Endothelial cell of umbilical vein (primary cell): Measurements from ENCODE around the gene CFAP20. TPM values are rescaled to one million over a fixed set of nuclear protein-coding genes. Genes with fewer than 3 reads are reported as not detected.
"Not testable (repeated sequence)": the region's sequence is repeated elsewhere in the genome, so short reads cannot be mapped to it uniquely, and the experiment has no call there.

ENCODE experiments used
- BruUV-seq: library from RNA; stranded (reverse); fragments of 400-500 nt; replicated peaks from 2 replicates; lab custom pipeline; 2021; lab: Mats Ljungman, UMichigan
- CTCF ChIA-PET: fragments of 300-600, 350-600 bp; sonication (Branson Sonifier 250); formaldehyde crosslinking; loops from one replicate; lab custom pipeline; 2021; ENCODE audit warnings: antibody characterized with exemption, inconsistent platforms; lab: Charles Lee
- POLR2A ChIA-PET: fragments of 300-600, 350-600 bp; sonication (Branson Sonifier 250); formaldehyde crosslinking; loops from one replicate; lab custom pipeline; 2021; ENCODE audit warnings: antibody characterized with exemption, inconsistent platforms; lab: Charles Lee
- DNase-seq: peaks from one replicate; pipeline ENCODE4 v3.0.0-alpha.2; 2011; ENCODE audit warnings: low read depth, low spot score
- FAIRE-seq: peaks from 2 replicates; lab custom pipeline; 2011; peaks lifted over from hg19 to GRCh38; lab: Jason Lieb, UNC
- H2AFZ ChIP-seq: 2 replicates; pipeline ENCODE4 v1.6.0; 2012; ENCODE audit warnings: low read depth, low read length, control low read depth, inconsistent platforms
- H3K27ac ChIP-seq: 2 replicates; pipeline ENCODE4 v1.5.1; 2011; ENCODE audit warnings: low read depth, mild to moderate bottlenecking, control low read depth, low read length, moderate library complexity; ENCODE audit not compliant: insufficient read depth
- H3K27me3 ChIP-seq, 2 experiments: 2 replicates each; pipeline versions ENCODE4 v1.6.0 to v1.6.1; 2011; ENCODE audit warnings: low read length in 2 of 2, mixed read lengths in 1 of 2; ENCODE audit not compliant: control insufficient read depth in 2 of 2, insufficient read depth in 2 of 2
- H3K36me3 ChIP-seq, 2 experiments: 2 replicates in 1 of 2; 3 replicates in 1 of 2; pipeline ENCODE4 v1.5.1; 2011; ENCODE audit warnings: low read length in 2 of 2, mild to moderate bottlenecking in 1 of 2, moderate library complexity in 1 of 2; ENCODE audit not compliant: control insufficient read depth in 2 of 2, insufficient read depth in 2 of 2; ENCODE audit errors: extremely low read depth in 1 of 2
- H3K4me1 ChIP-seq: 3 replicates; pipeline ENCODE4 v1.5.1; 2011; ENCODE audit warnings: mild to moderate bottlenecking, low read length; ENCODE audit not compliant: control insufficient read depth, insufficient read depth; ENCODE audit errors: extremely low read depth
- H3K4me2 ChIP-seq: 2 replicates; pipeline ENCODE4 v1.6.1; 2011; ENCODE audit warnings: low read length, control low read depth, mixed read lengths; ENCODE audit not compliant: insufficient read depth
- H3K4me3 ChIP-seq, 3 experiments: fragments of 200-600 bp in 1 of 3; sonication (generic), shearing (Covaris generic) in 1 of 3; replicated peaks in 1 of 3; 2 replicates each; pipeline ENCODE4 v1.5.1; 2011 to 2016; ENCODE audit warnings: control low read depth in 3 of 3, low read length in 3 of 3, mild to moderate bottlenecking in 2 of 3, inconsistent platforms in 1 of 3, low read depth in 1 of 3, moderate library complexity in 1 of 3; ENCODE audit not compliant: insufficient read depth in 1 of 3
- H3K79me2 ChIP-seq: 2 replicates; pipeline ENCODE4 v1.6.0; 2012; ENCODE audit warnings: low read length, inconsistent platforms; ENCODE audit not compliant: control insufficient read depth, insufficient read depth
- H3K9ac ChIP-seq: replicated peaks from 2 replicates; pipeline ENCODE3; 2011; ENCODE audit warnings: low read length, control low read depth; ENCODE audit not compliant: insufficient read depth; ENCODE audit errors: extremely low read depth
- H3K9me1 ChIP-seq: replicated peaks from 3 replicates; pipeline ENCODE4 v1.6.0; 2011; ENCODE audit warnings: mild to moderate bottlenecking, low read length; ENCODE audit not compliant: control insufficient read depth, insufficient read depth; ENCODE audit errors: extremely low read depth
- H3K9me3 ChIP-seq: replicated peaks from 2 replicates; pipeline ENCODE4 v1.5.1; 2012; ENCODE audit warnings: low read length, inconsistent platforms; ENCODE audit not compliant: control insufficient read depth, insufficient read depth
- H4K20me1 ChIP-seq: replicated peaks from 2 replicates; pipeline ENCODE3; 2011; ENCODE audit warnings: mild to moderate bottlenecking, low read length; ENCODE audit not compliant: control insufficient read depth, insufficient read depth; ENCODE audit errors: extremely low read depth
- GATA2 ChIP-seq: IDR thresholded peaks from 2 replicates; pipeline ENCODE4 v1.7.0; 2011; ENCODE audit warnings: low read depth, mild to moderate bottlenecking, moderate library complexity, mixed read lengths, low read length; ENCODE audit not compliant: insufficient read length, insufficient read depth
- dilution Hi-C: fragments of 300-500 bp; cut with MboI; formaldehyde crosslinking; loops from one replicate; pipeline ENCODE4 v1.15.0; 2019; ENCODE audit warnings: low sequenced_read_pairs; ENCODE audit not compliant: extremely low pct_ligation_motif_present
- intact Hi-C: fragments of 100-400 bp; cut with micrococcal nuclease; formaldehyde crosslinking; loops from one replicate; pipeline ENCODE4 v1.10.0; 2022
- polyA plus RNA-seq, 4 experiments: library from polyadenylated mRNA; depleted of rRNA in 3 of 4; stranded (reverse) in 3 of 4; unstranded in 1 of 4; fragments of >200 nt; gene quantifications; 2 replicates each; pipeline versions ENCODE4 v1.2.1 to v1.2.3, GENCODE V29; 2011 to 2012; ENCODE audit warnings: missing spikeins in 1 of 4
- small RNA-seq: library from RNA; depleted of rRNA; stranded (forward); fragments of <200 nt; gene quantifications from one replicate; pipeline ENCODE3, GENCODE V24; 2012; ENCODE audit warnings: low replicate concordance, low read depth; ENCODE audit not compliant: insufficient read depth, insufficient read length
- total RNA-seq: library from RNA; stranded (reverse); gene quantifications from 2 replicates; pipeline ENCODE4 v1.2.3, GENCODE V29; 2021

The CFAP20 gene
- total and polyA plus RNA-seq, 2 donors (not counting 3 experiments of a cell fraction or from before 2014, with no cell fraction given), result 44.7 to 70.9 TPM

- POLR2A ChIA-PET, H3K4me3 ChIP-seq, H3K9me3 ChIP-seq, H3K79me2 ChIP-seq, dilution Hi-C loops, H3K27ac ChIP-seq, CTCF ChIA-PET, H3K9me1 ChIP-seq, H3K36me3 ChIP-seq, H3K9ac ChIP-seq, DNase-seq, BruUV-seq, H2AFZ ChIP-seq, FAIRE-seq, H3K4me2 ChIP-seq, H3K27me3 ChIP-seq, H4K20me1 ChIP-seq, intact Hi-C loops, H3K4me1 ChIP-seq: not testable (repeated sequence)
Observed at GRCh38 chr16:58072134-58072533, 57.0 kb downstream of the CFAP20 start.

- intact Hi-C loops, result no loop called here
Observed at GRCh38 chr16:58070585-58070984, 58.6 kb downstream of the CFAP20 start.

More at GRCh38 chr16:58070585-58070984, 58.6 kb downstream of the CFAP20 start:
- Histone ChIP-seq H3K9me1 (no peaks in the 10 kb centered on the region), H3K27me3 (no peaks in the 10 kb centered on the region), H3K27ac (no peak overlapping the region), H2AFZ (no peak overlapping the region), H3K4me2 (no peak overlapping the region), H3K4me3 (no peak overlapping the region), H3K36me3 (no peaks in the 10 kb centered on the region), H3K4me1 (no peaks in the 10 kb centered on the region), H3K9me3 (no peaks in the 10 kb centered on the region), H4K20me1 (no peaks in the 10 kb centered on the region), H3K79me2 (no peaks in the 10 kb centered on the region), H3K9ac (no peak overlapping the region)
- BruUV-seq, result no TSS peak
- no peak for TF ChIP-seq GATA2
- FAIRE-seq, result no peak
- POLR2A ChIA-PET, result no interaction called here
- dilution Hi-C loops, result no loop called here
- no peak for DNase-seq
- CTCF ChIA-PET, result interaction anchor here (1.4 to 2.1 kb wide), 2 partner anchors 27 to 171 kb away, joined by 3 to 8 read pairs; no protein-coding TSS in a partner anchor

Small RNA genes lying within 50 kb of the gene (small RNA-seq; reads per million reads assigned to genes)
- gene RF00019, result not detected

Other genes with a start within 250 kb of the CFAP20 start
- not detected in 2 replicates for gene CNGB1, start 158.3 kb downstream of the CFAP20 start, total RNA-seq
- not detected in 2 replicates for gene CNGB1, start 158.3 kb downstream of the CFAP20 start, polyA plus RNA-seq
- gene ZNF319, start 128.7 kb downstream of the CFAP20 start, total RNA-seq, result 9.9 TPM in 2 replicates
- 5.4 and 7.6 TPM in 2 replicates for gene ZNF319, start 128.7 kb downstream of the CFAP20 start, polyA plus RNA-seq
- 64.6 and 66.6 TPM in 2 replicates for gene USB1, start 128.0 kb downstream of the CFAP20 start, total RNA-seq
- 73.0 and 83.8 TPM in 2 replicates for gene USB1, start 128.0 kb downstream of the CFAP20 start, polyA plus RNA-seq
- gene MMP15, start 103.6 kb downstream of the CFAP20 start, total RNA-seq, result 13.1 and 16.0 TPM in 2 replicates
- 12.6 and 14.5 TPM in 2 replicates for gene MMP15, start 103.6 kb downstream of the CFAP20 start, polyA plus RNA-seq
- gene CSNK2A2, start 68.7 kb upstream of the CFAP20 start, total RNA-seq, result 113 and 125 TPM in 2 replicates
- gene CSNK2A2, start 68.7 kb upstream of the CFAP20 start, polyA plus RNA-seq, result 35.9 and 43.3 TPM in 2 replicates
- gene PRSS54, start 165.6 kb upstream of the CFAP20 start, total RNA-seq, result not detected in 2 replicates
- gene PRSS54, start 165.6 kb upstream of the CFAP20 start, polyA plus RNA-seq, result not detected in 2 replicates